IMR-90 (cell line): Measurements from ENCODE around the gene ARHGEF1.

Experiments used
- BHLHE40 ChIP-seq: fragments of 150-350 bp; IDR thresholded peaks from 2 replicates; pipeline ENCODE4 v1.6.1; 2016; ENCODE audit warnings: mild to moderate bottlenecking, low read depth, low read length
- CEBPB ChIP-seq: IDR thresholded peaks from 2 replicates; pipeline ENCODE4 v1.6.1; 2012; ENCODE audit warnings: low read depth, low read length, improper control_type of control experiment
- CHD1 ChIP-seq: IDR thresholded peaks from 2 replicates; pipeline ENCODE4 v1.6.1; 2012; ENCODE audit warnings: low read depth, low read length, improper control_type of control experiment
- MAFK ChIP-seq: IDR thresholded peaks from 2 replicates; pipeline ENCODE4 v1.6.1; 2012; ENCODE audit warnings: low read depth, low read length, improper control_type of control experiment
- MAZ ChIP-seq: IDR thresholded peaks from 2 replicates; pipeline ENCODE4 v1.6.1; 2012; ENCODE audit warnings: low read depth, mild to moderate bottlenecking, low read length, improper control_type of control experiment, moderate library complexity, borderline replicate concordance
- POLR2A ChIP-seq: IDR thresholded peaks from 2 replicates; pipeline ENCODE4 v1.6.1; 2012; ENCODE audit warnings: mild to moderate bottlenecking, low read depth, low read length
- RAD21 ChIP-seq: IDR thresholded peaks from 2 replicates; pipeline ENCODE4 v1.6.1; 2012; ENCODE audit warnings: low read length, improper control_type of control experiment
- RCOR1 ChIP-seq: IDR thresholded peaks from 2 replicates; pipeline ENCODE4 v1.6.1; 2012; ENCODE audit warnings: mild to moderate bottlenecking, low read length, improper control_type of control experiment; ENCODE audit not compliant: insufficient replicate concordance
- RFX5 ChIP-seq: IDR thresholded peaks from 2 replicates; pipeline ENCODE4 v1.8.0; 2012; ENCODE audit warnings: low read depth, mild to moderate bottlenecking, low read length, moderate library complexity
- SMC3 ChIP-seq: fragments of 150-350 bp; IDR thresholded peaks from 2 replicates; pipeline ENCODE4 v1.6.1; 2016; ENCODE audit warnings: low read depth, mild to moderate bottlenecking, antibody characterized with exemption, low read length, moderate library complexity
- TF ChIP-seq, protein P1 (sequence below): conservative IDR thresholded peaks from 2 replicates; pipeline ENCODE4 v1.5.1; 2012; ENCODE audit warnings: mild to moderate bottlenecking, low read depth, low read length, improper control_type of control experiment

- TF ChIP-seq, protein P1, sequence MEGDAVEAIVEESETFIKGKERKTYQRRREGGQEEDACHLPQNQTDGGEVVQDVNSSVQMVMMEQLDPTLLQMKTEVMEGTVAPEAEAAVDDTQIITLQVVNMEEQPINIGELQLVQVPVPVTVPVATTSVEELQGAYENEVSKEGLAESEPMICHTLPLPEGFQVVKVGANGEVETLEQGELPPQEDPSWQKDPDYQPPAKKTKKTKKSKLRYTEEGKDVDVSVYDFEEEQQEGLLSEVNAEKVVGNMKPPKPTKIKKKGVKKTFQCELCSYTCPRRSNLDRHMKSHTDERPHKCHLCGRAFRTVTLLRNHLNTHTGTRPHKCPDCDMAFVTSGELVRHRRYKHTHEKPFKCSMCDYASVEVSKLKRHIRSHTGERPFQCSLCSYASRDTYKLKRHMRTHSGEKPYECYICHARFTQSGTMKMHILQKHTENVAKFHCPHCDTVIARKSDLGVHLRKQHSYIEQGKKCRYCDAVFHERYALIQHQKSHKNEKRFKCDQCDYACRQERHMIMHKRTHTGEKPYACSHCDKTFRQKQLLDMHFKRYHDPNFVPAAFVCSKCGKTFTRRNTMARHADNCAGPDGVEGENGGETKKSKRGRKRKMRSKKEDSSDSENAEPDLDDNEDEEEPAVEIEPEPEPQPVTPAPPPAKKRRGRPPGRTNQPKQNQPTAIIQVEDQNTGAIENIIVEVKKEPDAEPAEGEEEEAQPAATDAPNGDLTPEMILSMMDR: no peak
- TF ChIP-seq RFX5 (no peak), POLR2A (no peak), SMC3 (no peak), BHLHE40 (no peak), RAD21 (no peak), CHD1 (no peak), MAZ (no peak), MAFK (no peak), CEBPB (no peak), RCOR1 (no peak)
Observed at GRCh38 chr19:41847351-41848105, 35.5 kb upstream of the ARHGEF1 start.
